ENCODE data around the gene LDB3. TPM values are rescaled to one million over a fixed set of nuclear protein-coding genes. Genes with fewer than 3 reads are reported as not detected.

Gene LDB3
- total and polyA plus RNA-seq, 9 of the 15 experiments (the other 6 are each of a cell fraction or from before 2014, with no cell fraction given) = 0.03 TPM; not detected in 8

DNA sequence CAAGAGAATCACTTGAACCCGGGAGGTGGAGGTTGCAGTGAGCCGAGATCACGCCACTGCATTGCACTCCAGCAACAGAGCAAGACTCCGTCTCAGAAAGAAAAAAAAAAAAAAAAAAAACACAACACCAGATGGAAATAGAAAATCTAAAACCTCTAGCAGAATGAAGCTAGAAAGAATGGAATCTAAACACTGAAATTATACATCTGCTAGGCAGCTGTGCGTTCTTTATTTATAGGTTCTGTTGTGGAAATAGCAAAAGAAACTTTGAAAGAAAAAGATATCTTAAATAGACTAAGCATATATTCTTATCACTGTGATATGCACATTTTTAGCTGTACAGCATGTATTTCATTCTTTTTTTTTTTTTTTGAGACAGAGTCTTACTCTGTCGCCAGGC, 105.2 kb downstream of the LDB3 start:
- BruUV-seq (replicated peaks) = no TSS peak
- intact Hi-C loops (cut with micrococcal nuclease) = no loop called here
- peaks cover 74% of the 10 kb centered on the region for H3K79me2 ChIP-seq (ENCODE audit: control insufficient read depth, insufficient read depth, low read length)
- H2AFZ ChIP-seq (ENCODE audit: low read depth, low read length) = no peak overlapping the region
- H3K27me3 ChIP-seq (ENCODE audit: control insufficient read depth in 2 of 2, insufficient read depth in 2 of 2, low read length in 2 of 2) = no peaks in the 10 kb centered on the region
- in situ Hi-C loops (cut with MboI) = no loop called here
- H3K4me2 ChIP-seq (ENCODE audit: insufficient read depth, low read length) = no peak overlapping the region
- DNase-seq (ENCODE audit: extremely low read depth in 1 of 4, low spot score in 3 of 4) (no peak), FAIRE-seq (no peak), ATAC-seq (no peak)
- ChIA-PET CTCF (ENCODE audit: low intra/inter-chr PET ratio) (no interaction called here), POLR2A (interaction anchor here (0.6 to 0.9 kb wide), 2 partner anchors 9 to 25 kb away, joined by 3 to 4 read pairs; no protein-coding TSS in a partner anchor)
- WGBS (ENCODE audit: insufficient coverage, low coverage, missing lambda C conversion rate) = 68% methylated on average over 3 of the region's 6 CpGs
- no peaks in the 10 kb centered on the region for H3K9me1 ChIP-seq (ENCODE audit: control insufficient read depth, insufficient read depth, low read length)
- H3K4me1 ChIP-seq (replicated peaks in 1 of 2; ENCODE audit: control insufficient read depth in 2 of 2, insufficient read depth in 2 of 2, low read length in 2 of 2) = peaks cover 10 to 28% of the 10 kb centered on the region in 2 experiments; a peak in 4 of 5 replicates
- H3K9me3 ChIP-seq (replicated peaks; ENCODE audit: control insufficient read depth, insufficient read depth, low read depth, low read length) = no peaks in the 10 kb centered on the region
- H3K4me3 ChIP-seq = no peak overlapping the region
- no peaks in the 10 kb centered on the region for H4K20me1 ChIP-seq (replicated peaks; ENCODE audit: control insufficient read depth, insufficient read depth, low read length)
- H3K27ac ChIP-seq (ENCODE audit: extremely low read depth, low read depth, low read length) = no peak overlapping the region
- H3K36me3 ChIP-seq (ENCODE audit: control insufficient read depth, insufficient read depth, low read length) = no peaks in the 10 kb centered on the region
- no peak overlapping the region for H3K9ac ChIP-seq (ENCODE audit: insufficient read depth in 1 of 2, low read depth in 2 of 2, low read length in 2 of 2)
- TF ChIP-seq, protein P1, sequence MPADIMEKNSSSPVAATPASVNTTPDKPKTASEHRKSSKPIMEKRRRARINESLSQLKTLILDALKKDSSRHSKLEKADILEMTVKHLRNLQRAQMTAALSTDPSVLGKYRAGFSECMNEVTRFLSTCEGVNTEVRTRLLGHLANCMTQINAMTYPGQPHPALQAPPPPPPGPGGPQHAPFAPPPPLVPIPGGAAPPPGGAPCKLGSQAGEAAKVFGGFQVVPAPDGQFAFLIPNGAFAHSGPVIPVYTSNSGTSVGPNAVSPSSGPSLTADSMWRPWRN (IDR thresholded peaks at IDR 0.05; ENCODE audit: low read depth) = no peak
- TF ChIP-seq NR1H2 (CRISPR knock-in tag; IDR thresholded peaks at IDR 0.05) (no peak), ZNF584 (CRISPR knock-in tag; IDR thresholded peaks at IDR 0.05; ENCODE audit: low read depth) (no peak), POLR2AphosphoS5 (IDR thresholded peaks at IDR 0.05; ENCODE audit: control insufficient read depth, insufficient read depth, low read depth, low read length) (no peak), SMAD2 (IDR thresholded peaks at IDR 0.05; ENCODE audit: low read depth, low read length) (no peak), MED1 (CRISPR knock-in tag; IDR thresholded peaks at IDR 0.05; ENCODE audit: borderline replicate concordance) (no peak), POLR3G (IDR thresholded peaks at IDR 0.05; ENCODE audit: extremely low read depth, insufficient read length, insufficient replicate concordance) (no peak), ESRRB (CRISPR knock-in tag; IDR thresholded peaks at IDR 0.05; ENCODE audit: borderline replicate concordance) (no peak), MYBL2 (IDR thresholded peaks at IDR 0.05; ENCODE audit: low read depth) (no peak), MYBL2 (CRISPR knock-in tag; IDR thresholded peaks at IDR 0.05; ENCODE audit: borderline replicate concordance) (no peak), DMBX1 (CRISPR knock-in tag; IDR thresholded peaks at IDR 0.05; ENCODE audit: borderline replicate concordance) (no peak), POLR2B (IDR thresholded peaks at IDR 0.05; ENCODE audit: low read depth, partially characterized antibody) (no peak)
- TF ChIP-seq, protein P2, sequence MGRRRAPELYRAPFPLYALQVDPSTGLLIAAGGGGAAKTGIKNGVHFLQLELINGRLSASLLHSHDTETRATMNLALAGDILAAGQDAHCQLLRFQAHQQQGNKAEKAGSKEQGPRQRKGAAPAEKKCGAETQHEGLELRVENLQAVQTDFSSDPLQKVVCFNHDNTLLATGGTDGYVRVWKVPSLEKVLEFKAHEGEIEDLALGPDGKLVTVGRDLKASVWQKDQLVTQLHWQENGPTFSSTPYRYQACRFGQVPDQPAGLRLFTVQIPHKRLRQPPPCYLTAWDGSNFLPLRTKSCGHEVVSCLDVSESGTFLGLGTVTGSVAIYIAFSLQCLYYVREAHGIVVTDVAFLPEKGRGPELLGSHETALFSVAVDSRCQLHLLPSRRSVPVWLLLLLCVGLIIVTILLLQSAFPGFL (CRISPR knock-in tag; IDR thresholded peaks at IDR 0.05) = no peak
